HG02571 (cell line): ENCODE results near the gene CHMP4B.

Experiments used
- ATAC-seq: cut with Tn5 transposase; IDR thresholded peaks from one replicate; pipeline ENCODE4 v1.9.1; 2021; ENCODE audit warnings: mild to moderate bottlenecking, moderate library complexity; ENCODE audit not compliant: unreplicated experiment

The CHMP4B gene

GRCh38 chr20:33890557-33890956 lies 79.4 kb downstream of the CHMP4B start:
- ATAC-seq: no peak

DNA sequence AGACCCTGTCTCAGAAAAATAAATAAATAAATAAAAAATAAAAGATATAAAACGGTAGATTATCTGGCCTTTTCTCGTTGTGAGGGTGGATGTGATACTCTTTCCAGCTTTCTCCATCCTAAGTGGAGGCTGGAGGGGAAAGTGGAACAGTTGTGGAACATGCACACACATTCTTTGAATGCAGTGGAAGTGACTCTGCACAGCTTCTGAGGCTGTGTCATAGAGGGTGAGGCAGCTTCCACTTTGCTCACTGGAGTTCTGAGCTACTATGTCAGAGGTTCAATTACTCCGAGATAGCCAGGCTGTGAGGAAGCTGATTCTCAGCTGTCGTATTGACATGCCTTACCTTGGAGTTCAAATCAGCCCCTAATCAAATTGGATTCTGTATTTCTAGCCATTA lies 82.2 kb downstream of the CHMP4B start:
- no peak for ATAC-seq

DNA sequence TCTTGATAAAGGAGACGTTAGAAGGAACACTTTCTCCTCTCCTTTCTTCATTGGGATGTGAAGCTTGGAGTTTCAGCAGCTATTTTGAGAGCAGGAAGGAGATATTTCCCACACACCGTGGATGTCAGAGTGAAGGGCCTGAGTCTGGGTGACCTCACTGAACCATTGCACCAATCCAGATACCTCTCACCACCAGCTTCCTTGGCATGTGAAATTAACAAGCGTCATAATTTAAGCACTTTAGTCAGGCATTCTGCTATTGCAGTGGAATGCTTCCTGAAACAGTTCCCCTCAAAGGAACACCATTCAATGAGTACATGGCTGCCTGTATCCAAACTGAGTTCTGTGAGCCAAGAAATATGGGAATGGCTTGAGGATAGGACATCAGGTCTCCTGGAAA lies 83.7 kb downstream of the CHMP4B start:
- ATAC-seq: no peak

- no peak for ATAC-seq
Observed at GRCh38 chr20:33896509-33896908, 85.4 kb downstream of the CHMP4B start.

DNA sequence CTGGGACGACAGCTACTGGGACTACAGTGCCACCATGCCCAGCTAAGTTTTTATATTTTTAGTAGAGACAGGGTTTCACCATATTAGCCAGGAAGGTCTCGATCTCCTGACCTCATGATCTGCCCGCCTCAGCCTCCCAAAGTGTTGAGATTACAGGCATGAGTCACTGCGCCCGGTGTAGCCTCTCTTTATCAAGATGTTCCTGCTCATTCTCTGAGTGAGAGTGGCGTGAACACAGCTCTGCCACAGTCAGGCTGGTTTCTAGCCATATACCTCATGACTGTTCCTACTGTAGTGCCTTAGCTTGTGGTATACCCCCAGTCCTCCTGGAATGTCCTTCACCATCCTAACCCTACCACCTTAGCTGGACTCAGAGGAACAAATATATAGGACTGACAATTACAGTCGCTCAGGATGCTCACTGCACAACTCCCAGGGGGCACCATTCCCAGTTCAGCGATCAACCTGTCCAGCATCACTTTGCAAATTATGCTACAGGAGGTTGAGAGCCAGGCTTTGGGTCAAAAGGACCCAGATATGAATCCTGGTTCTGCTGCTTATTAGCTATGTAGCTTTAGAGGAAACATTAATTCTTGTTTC lies 86.3 kb downstream of the CHMP4B start:
- no peak for ATAC-seq

- ATAC-seq: no peak
Observed at GRCh38 chr20:33899106-33899505, 88.0 kb downstream of the CHMP4B start.

DNA sequence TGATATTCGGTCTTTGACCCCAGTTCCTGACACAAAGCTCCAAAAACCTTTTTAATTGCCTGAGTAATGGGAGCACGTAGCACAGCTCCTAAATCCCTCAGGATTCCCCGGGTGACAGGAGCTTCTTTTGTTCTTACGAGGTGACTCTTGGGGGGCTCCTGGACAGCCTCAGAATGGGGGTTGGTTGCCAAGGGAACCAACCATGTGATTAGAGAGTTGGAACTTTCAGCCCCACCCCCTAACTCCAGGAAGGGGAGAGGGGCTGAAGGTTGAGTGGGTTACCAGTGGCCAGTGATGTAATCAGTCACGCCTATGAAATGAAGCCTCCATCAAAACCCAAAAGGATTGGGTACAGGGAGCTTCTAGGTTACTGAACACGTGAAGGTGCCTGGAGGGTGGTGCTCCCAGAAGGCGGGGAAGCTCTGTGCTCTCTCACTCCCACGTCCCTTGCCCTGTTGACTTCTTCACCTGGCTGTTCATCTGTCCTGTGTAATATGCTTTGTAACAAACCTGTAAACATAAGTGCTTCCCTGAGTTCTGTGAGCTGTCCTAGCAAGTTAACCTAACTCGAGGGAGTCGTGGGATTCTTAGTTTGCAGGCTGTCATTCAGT lies 89.5 kb downstream of the CHMP4B start:
- no peak for ATAC-seq

DNA sequence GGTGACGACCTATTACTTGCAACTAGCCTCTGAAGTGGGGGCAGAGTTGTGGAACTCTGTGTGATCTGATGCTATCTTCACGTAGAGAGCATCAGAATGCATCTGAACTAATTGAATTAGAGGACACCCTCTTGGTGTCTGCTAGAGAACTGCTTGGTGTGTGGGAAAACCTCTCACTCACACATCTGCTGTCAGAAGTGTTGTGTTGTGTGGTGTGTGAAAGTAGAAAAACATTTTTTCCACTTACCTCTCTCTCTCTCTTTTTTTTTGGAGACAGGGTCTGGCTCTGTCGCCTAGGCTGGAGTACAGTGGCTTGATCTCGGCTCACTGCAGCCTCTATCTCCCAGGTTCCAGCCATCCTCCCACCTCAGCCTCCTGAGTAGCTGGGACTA lies 90.0 kb downstream of the CHMP4B start:
- no peak for ATAC-seq

- ATAC-seq: no peak
Observed at GRCh38 chr20:33902011-33902410, 90.9 kb downstream of the CHMP4B start.
